SU-DHL-6 (cell line): ENCODE data around the gene LAMA2.

Experiments
- CTCF ChIP-seq: fragments of 200-600 bp; sonication (generic); IDR thresholded peaks from one replicate; pipeline ENCODE4 v1.5.1; 2017; ENCODE audit warnings: antibody characterized with exemption, mild to moderate bottlenecking, low read length, moderate library complexity; ENCODE audit not compliant: insufficient read depth, poor library complexity, severe bottlenecking
- EZH2phosphoT487 ChIP-seq: fragments of 200-600 bp; sonication (generic), shearing (Covaris generic); conservative IDR thresholded peaks from 2 replicates; pipeline ENCODE4 v1.6.1; 2018; ENCODE audit warnings: mild to moderate bottlenecking, antibody characterized with exemption, low read length, moderate library complexity, mixed read lengths

DNA sequence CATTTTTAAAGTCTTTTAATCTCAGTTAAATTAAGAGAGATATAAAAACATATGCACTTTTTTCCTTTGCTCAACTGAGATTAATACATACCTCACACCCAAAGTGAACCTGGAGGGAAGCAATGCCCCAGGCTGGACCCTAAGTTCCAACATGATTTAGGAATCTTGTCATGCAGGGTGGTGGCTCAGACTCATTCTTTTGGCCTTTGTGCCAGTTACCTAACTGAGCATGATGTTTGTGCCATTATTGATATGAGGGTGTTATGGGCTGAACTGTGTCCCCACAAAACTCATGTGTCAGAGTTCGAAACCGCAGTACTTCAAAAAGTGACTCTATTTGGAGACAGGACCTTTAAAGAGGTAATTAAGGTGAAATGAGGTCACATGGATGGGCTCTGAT is 639.0 kb downstream of the LAMA2 start:
- no peak for TF ChIP-seq CTCF
- no peak for TF ChIP-seq EZH2phosphoT487
